KMS-11 (cell line): ENCODE measurements around the gene FCRL6.

Experiments used
- H2AFZ ChIP-seq: fragments of 200-600 bp; sonication (generic); 2 replicates; pipeline ENCODE4 v1.6.1; 2016; ENCODE audit warnings: antibody characterized with exemption, mixed run types, low read depth
- H3K27ac ChIP-seq: fragments of 200-600 bp; sonication (generic); 2 replicates; pipeline ENCODE4 v1.6.1; 2016; ENCODE audit warnings: mild to moderate bottlenecking, mixed run types
- H3K27me3 ChIP-seq: fragments of 200-600 bp; sonication (generic); 2 replicates; pipeline ENCODE4 v1.6.1; 2017; ENCODE audit warnings: mild to moderate bottlenecking, low read depth, mixed run types, moderate library complexity; ENCODE audit not compliant: insufficient read depth
- H3K36me3 ChIP-seq: fragments of 200-600 bp; sonication (generic); 2 replicates; pipeline ENCODE4 v1.6.1; 2017; ENCODE audit warnings: mild to moderate bottlenecking, mixed run types; ENCODE audit not compliant: insufficient read depth
- H3K4me1 ChIP-seq: fragments of 200-600 bp; sonication (generic); 2 replicates; pipeline ENCODE4 v1.6.1; 2016; ENCODE audit warnings: mild to moderate bottlenecking, low read depth, mixed run types; ENCODE audit not compliant: poor library complexity, severe bottlenecking
- H3K4me2 ChIP-seq: fragments of 200-600 bp; sonication (generic); 2 replicates; pipeline ENCODE4 v1.7.0; 2016; ENCODE audit warnings: mild to moderate bottlenecking, mixed run types
- H3K4me3 ChIP-seq: fragments of 200-600 bp; sonication (generic); IDR thresholded peaks from 2 replicates; pipeline ENCODE4 v1.6.1; 2017; ENCODE audit warnings: low read depth, low read length, mixed read lengths; ENCODE audit not compliant: insufficient read depth
- H3K79me2 ChIP-seq: fragments of 200-600 bp; sonication (generic); 2 replicates; pipeline ENCODE4 v1.6.1; 2016; ENCODE audit warnings: low read depth, mixed run types; ENCODE audit not compliant: insufficient read depth
- H3K9ac ChIP-seq: fragments of 200-600 bp; sonication (generic); 2 replicates; pipeline ENCODE4 v1.6.1; 2016; ENCODE audit warnings: mild to moderate bottlenecking, mixed run types
- H4K20me1 ChIP-seq: fragments of 200-600 bp; sonication (generic); 2 replicates; pipeline ENCODE4 v1.6.1; 2016; ENCODE audit warnings: mild to moderate bottlenecking, mixed run types; ENCODE audit not compliant: insufficient read depth
- TF ChIP-seq, protein P1 (sequence below): fragments of 200-600 bp; sonication (generic); conservative IDR thresholded peaks from 2 replicates; pipeline ENCODE4 v1.6.1; 2017; ENCODE audit warnings: low read depth, mild to moderate bottlenecking, antibody characterized with exemption, low read length, moderate library complexity, mixed read lengths

The FCRL6 gene

DNA sequence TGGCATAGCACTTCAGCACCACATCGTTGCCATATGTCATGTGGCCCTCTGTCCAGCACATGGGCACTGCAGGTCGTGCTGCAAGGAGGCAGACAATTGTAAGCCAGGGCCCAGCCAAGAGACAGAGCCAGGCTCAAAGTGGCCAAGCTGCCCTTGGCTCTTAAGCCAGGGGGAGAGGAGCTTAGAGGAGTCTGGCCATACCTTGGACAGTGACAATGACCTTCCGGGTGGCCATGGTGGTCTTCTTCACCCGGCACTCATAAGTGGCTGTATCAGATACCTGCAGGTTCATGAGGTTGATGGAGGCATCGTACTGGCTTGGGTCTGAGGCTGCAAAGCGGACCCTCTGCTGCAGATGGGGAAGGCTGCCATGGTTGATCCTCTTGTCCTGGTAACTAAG is 55.7 kb downstream of the FCRL6 start:
- Histone ChIP-seq H3K36me3 (no peaks in the 10 kb centered on the region), H4K20me1 (no peaks in the 10 kb centered on the region), H3K9ac (no peak overlapping the region), H3K4me2 (no peak overlapping the region), H3K4me3 (no peak overlapping the region), H3K79me2 (no peaks in the 10 kb centered on the region), H3K27ac (no peak overlapping the region), H3K4me1 (peaks cover 11% of the 10 kb centered on the region), H2AFZ (no peak overlapping the region), H3K27me3 (no peaks in the 10 kb centered on the region)
- TF ChIP-seq, protein P1, sequence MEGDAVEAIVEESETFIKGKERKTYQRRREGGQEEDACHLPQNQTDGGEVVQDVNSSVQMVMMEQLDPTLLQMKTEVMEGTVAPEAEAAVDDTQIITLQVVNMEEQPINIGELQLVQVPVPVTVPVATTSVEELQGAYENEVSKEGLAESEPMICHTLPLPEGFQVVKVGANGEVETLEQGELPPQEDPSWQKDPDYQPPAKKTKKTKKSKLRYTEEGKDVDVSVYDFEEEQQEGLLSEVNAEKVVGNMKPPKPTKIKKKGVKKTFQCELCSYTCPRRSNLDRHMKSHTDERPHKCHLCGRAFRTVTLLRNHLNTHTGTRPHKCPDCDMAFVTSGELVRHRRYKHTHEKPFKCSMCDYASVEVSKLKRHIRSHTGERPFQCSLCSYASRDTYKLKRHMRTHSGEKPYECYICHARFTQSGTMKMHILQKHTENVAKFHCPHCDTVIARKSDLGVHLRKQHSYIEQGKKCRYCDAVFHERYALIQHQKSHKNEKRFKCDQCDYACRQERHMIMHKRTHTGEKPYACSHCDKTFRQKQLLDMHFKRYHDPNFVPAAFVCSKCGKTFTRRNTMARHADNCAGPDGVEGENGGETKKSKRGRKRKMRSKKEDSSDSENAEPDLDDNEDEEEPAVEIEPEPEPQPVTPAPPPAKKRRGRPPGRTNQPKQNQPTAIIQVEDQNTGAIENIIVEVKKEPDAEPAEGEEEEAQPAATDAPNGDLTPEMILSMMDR = no peak

DNA sequence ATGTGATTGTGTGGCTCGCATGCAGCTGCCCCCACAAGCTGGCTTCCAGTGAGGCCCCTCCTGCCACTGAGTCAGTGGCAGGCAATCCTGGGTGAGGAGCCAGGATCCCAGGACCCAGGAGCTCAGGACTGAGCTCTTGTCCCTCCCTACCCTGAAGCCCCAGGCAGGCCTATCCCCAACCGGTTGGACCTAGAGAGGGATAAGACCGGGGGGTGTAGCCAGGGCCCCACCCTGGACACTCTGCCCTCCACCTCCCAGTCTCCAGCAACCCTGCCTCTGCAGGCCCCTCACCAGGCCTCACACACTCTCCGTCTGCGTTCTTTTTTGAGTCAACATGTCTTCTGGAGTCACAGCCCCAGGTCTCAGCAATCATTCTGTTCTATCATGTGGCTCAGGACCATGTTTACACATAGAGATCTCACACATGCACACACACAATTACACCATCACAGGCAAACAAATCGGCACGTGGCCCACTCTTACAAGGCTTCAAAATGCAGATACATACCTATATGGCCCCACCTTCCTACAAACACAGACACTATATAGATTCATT is 57.7 kb downstream of the FCRL6 start:
- no peak overlapping the region for H3K27ac ChIP-seq
- no peaks in the 10 kb centered on the region for H3K79me2 ChIP-seq
- no peaks in the 10 kb centered on the region for H4K20me1 ChIP-seq
- no peak overlapping the region for H3K4me3 ChIP-seq
- TF ChIP-seq, protein P1 = no peak
- H3K4me1 ChIP-seq = peaks cover 4% of the 10 kb centered on the region
- H2AFZ ChIP-seq = no peak overlapping the region
- no peak overlapping the region for H3K9ac ChIP-seq
- no peaks in the 10 kb centered on the region for H3K27me3 ChIP-seq
- H3K4me2 ChIP-seq = no peak overlapping the region
- H3K36me3 ChIP-seq = no peaks in the 10 kb centered on the region

DNA sequence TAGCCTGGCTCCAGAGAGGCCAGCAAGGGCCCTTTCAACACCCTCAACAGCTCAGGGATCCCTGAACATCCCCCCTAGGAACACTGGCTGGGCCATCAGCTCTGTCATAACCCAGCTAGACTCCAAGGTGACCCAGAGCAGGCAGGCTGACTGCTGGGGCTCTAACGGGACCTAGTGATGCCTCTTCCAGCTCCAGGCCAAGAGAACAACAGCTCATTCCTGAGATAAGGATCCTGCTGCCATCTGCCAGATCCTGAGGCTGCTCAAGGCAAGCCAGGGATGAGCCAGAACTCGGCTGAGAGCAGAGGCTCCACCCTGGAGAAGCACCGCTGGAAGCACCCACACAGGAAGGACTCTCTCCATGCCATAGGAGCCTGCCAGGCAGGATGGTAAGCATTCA is 58.3 kb downstream of the FCRL6 start:
- H3K27me3 ChIP-seq = no peaks in the 10 kb centered on the region
- H3K36me3 ChIP-seq = no peaks in the 10 kb centered on the region
- no peaks in the 10 kb centered on the region for H3K79me2 ChIP-seq
- no peaks in the 10 kb centered on the region for H4K20me1 ChIP-seq
- no peak overlapping the region for H3K4me3 ChIP-seq
- TF ChIP-seq, protein P1 = no peak
- H3K9ac ChIP-seq = no peak overlapping the region
- no peak overlapping the region for H2AFZ ChIP-seq
- H3K4me1 ChIP-seq = peaks cover under 1% of the 10 kb centered on the region
- no peak overlapping the region for H3K27ac ChIP-seq
- no peak overlapping the region for H3K4me2 ChIP-seq

DNA sequence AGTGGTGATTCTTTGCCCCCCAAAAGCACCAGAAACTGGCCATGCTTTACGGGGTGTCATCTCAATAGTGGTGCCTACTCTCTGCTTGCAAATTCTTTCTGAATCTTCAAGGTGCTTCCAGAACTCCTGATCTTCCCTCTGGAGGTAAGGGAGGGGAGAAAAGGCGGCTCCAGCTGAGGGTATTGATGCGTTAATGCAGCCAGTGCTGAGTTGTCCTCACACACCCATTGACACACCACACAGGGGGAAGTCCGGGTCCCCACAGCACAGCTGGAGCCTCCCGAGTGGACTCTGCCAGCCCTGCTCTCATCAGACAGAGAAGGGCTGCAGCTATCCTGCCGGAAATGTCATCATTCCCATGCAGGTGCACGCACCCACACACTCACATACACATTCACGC is 59.1 kb downstream of the FCRL6 start:
- no peak overlapping the region for H2AFZ ChIP-seq
- TF ChIP-seq, protein P1 = no peak
- no peaks in the 10 kb centered on the region for H4K20me1 ChIP-seq
- H3K27ac ChIP-seq = no peak overlapping the region
- H3K4me2 ChIP-seq = no peak overlapping the region
- no peaks in the 10 kb centered on the region for H3K36me3 ChIP-seq
- no peak overlapping the region for H3K4me3 ChIP-seq
- no peaks in the 10 kb centered on the region for H3K27me3 ChIP-seq
- no peak overlapping the region for H3K9ac ChIP-seq
- no peaks in the 10 kb centered on the region for H3K4me1 ChIP-seq
- no peaks in the 10 kb centered on the region for H3K79me2 ChIP-seq
